ENCODE data around the gene NTNG2. TPM values are rescaled to one million over a fixed set of nuclear protein-coding genes. Genes with fewer than 3 reads are reported as not detected.

Gene NTNG2
- total RNA-seq, 1 donor from 2014 or later = 43.7 TPM

DNA sequence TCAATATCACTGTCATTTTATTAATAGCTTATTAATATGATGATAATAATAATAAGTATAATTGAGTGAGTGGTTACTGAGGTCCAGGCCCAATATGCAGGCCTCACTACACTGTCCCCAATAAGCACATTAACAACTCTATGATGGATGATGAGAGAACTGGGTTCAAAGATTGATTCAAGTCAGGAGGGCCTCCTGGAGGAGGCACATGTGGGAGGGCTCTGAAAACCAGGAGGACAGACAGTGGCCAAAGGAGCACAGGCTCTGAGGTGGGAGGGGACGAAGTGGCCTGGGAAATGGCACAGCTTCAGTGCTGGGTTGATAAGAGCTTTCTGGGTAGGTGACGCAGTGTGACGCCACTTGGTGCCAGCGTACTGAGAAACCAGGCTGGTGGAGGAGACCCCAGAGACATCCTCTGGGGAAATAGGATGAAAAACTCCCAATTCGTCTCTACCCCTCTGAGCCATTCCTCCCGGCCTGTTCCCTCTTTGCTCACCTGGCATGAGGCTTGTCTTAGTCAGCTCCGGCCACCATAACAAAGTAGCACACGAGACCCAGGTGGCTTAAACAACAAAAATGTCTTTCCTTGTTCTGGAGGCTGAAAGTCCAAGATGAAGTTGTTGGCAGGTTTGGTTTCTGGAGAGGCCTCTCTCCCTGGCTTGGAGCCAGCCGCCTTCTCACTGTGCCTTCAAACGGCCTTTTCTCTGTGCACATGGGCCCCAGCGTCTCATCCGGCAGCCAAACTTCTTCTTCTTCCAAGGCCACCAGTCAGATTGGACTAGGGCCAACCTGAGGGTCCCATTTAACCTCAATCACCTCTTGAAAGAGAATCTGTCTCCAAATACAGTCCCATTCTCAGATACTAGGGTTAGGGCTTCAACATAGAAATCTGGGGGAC, 31.6 kb downstream of the NTNG2 start:
- TF ChIP-seq, protein P1, sequence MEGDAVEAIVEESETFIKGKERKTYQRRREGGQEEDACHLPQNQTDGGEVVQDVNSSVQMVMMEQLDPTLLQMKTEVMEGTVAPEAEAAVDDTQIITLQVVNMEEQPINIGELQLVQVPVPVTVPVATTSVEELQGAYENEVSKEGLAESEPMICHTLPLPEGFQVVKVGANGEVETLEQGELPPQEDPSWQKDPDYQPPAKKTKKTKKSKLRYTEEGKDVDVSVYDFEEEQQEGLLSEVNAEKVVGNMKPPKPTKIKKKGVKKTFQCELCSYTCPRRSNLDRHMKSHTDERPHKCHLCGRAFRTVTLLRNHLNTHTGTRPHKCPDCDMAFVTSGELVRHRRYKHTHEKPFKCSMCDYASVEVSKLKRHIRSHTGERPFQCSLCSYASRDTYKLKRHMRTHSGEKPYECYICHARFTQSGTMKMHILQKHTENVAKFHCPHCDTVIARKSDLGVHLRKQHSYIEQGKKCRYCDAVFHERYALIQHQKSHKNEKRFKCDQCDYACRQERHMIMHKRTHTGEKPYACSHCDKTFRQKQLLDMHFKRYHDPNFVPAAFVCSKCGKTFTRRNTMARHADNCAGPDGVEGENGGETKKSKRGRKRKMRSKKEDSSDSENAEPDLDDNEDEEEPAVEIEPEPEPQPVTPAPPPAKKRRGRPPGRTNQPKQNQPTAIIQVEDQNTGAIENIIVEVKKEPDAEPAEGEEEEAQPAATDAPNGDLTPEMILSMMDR (IDR thresholded peaks at IDR 0.05; ENCODE audit: partially characterized antibody, unreplicated experiment) = no peak
- Mint-ChIP-seq H3K27ac (ENCODE audit: unreplicated experiment) (no peak overlapping the region), H3K4me1 (ENCODE audit: low read depth, unreplicated experiment) (peaks cover 17% of the 10 kb centered on the region), H3K4me3 (ENCODE audit: unreplicated experiment) (no peak overlapping the region), H3K27me3 (ENCODE audit: unreplicated experiment) (peaks cover 6% of the 10 kb centered on the region), H3K9me3 (ENCODE audit: unreplicated experiment) (peaks cover 6% of the 10 kb centered on the region), H3K36me3 (ENCODE audit: unreplicated experiment) (peaks cover 4% of the 10 kb centered on the region)
- DNase-seq = no peak

DNA sequence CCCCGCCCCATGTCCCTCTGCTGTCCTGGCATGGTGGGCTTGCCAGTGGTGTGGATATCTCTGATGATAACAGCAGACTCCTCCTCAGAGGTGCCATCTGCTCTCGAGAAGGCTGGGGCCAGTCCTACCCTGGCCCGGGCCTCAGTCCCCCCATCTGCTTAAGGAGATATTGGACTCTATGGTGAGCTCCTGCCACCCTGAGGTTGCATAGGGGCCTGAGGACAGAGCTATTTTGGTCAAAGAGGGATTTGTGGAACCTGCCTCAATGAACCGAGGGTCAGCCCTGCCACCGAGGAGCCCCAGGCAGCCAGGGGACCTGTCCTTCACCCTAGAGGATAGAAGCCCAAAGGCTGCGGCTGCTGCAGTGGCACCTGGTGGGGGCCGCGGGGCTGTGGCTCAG, 32.6 kb downstream of the NTNG2 start:
- no peak for DNase-seq
- Mint-ChIP-seq H3K4me3 (ENCODE audit: unreplicated experiment) (no peak overlapping the region), H3K9me3 (ENCODE audit: unreplicated experiment) (peaks cover 6% of the 10 kb centered on the region), H3K4me1 (ENCODE audit: low read depth, unreplicated experiment) (peaks cover 14% of the 10 kb centered on the region), H3K27me3 (ENCODE audit: unreplicated experiment) (peaks cover 6% of the 10 kb centered on the region), H3K36me3 (ENCODE audit: unreplicated experiment) (peaks cover 12% of the 10 kb centered on the region), H3K27ac (ENCODE audit: unreplicated experiment) (no peak overlapping the region)
- TF ChIP-seq, protein P1 (IDR thresholded peaks at IDR 0.05; ENCODE audit: partially characterized antibody, unreplicated experiment) = no peak

DNA sequence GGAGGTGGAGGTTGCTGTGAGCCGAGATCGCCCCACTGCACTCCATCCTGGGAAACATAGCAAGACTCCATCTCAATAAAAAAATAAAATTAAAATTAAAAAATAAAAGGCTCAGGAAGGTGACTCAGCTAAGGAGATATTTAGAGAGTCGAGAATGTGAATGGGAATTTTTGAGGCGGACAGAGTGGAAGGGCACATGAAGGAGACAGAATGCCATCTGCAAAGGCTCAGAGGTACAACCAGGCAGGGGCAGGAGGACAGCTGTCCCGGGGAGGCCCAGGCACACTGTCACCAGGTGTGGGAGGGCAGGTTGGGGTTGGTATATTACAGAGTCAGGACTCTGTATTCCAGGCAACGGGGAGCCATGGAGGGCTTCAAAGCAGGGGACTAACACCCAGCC, 35.5 kb downstream of the NTNG2 start:
- peaks cover 13% of the 10 kb centered on the region for H3K36me3 Mint-ChIP-seq (ENCODE audit: unreplicated experiment)
- H3K4me1 Mint-ChIP-seq (ENCODE audit: low read depth, unreplicated experiment) = peaks cover 16% of the 10 kb centered on the region
- peaks cover 6% of the 10 kb centered on the region for H3K27me3 Mint-ChIP-seq (ENCODE audit: unreplicated experiment)
- H3K9me3 Mint-ChIP-seq (ENCODE audit: unreplicated experiment) = peaks cover 6% of the 10 kb centered on the region
- no peak overlapping the region for H3K4me3 Mint-ChIP-seq (ENCODE audit: unreplicated experiment)
- no peak for DNase-seq
- TF ChIP-seq, protein P1 (IDR thresholded peaks at IDR 0.05; ENCODE audit: partially characterized antibody, unreplicated experiment) = no peak
- no peak overlapping the region for H3K27ac Mint-ChIP-seq (ENCODE audit: unreplicated experiment)

DNA sequence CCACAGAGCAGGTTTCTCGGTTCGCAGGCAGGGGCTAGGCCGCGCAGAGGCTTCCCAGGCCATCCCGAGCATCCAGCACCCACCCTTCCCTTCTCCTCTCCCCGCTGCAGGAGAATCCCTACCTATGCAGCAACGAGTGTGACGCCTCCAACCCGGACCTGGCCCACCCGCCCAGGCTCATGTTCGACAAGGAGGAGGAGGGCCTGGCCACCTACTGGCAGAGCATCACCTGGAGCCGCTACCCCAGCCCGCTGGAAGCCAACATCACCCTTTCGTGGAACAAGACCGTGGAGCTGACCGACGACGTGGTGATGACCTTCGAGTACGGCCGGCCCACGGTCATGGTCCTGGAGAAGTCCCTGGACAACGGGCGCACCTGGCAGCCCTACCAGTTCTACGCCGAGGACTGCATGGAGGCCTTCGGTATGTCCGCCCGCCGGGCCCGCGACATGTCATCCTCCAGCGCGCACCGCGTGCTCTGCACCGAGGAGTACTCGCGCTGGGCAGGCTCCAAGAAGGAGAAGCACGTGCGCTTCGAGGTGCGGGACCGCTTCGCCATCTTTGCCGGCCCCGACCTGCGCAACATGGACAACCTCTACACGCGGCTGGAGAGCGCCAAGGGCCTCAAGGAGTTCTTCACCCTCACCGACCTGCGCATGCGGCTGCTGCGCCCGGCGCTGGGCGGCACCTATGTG, 36.1 kb downstream of the NTNG2 start:
- no peak overlapping the region for H3K27ac Mint-ChIP-seq (ENCODE audit: unreplicated experiment)
- no peak overlapping the region for H3K4me3 Mint-ChIP-seq (ENCODE audit: unreplicated experiment)
- no peaks in the 10 kb centered on the region for H3K27me3 Mint-ChIP-seq (ENCODE audit: unreplicated experiment)
- peaks cover 13% of the 10 kb centered on the region for H3K36me3 Mint-ChIP-seq (ENCODE audit: unreplicated experiment)
- no peak for DNase-seq
- TF ChIP-seq, protein P1 (IDR thresholded peaks at IDR 0.05; ENCODE audit: partially characterized antibody, unreplicated experiment) = no peak
- peaks cover 9% of the 10 kb centered on the region for H3K4me1 Mint-ChIP-seq (ENCODE audit: low read depth, unreplicated experiment)
- peaks cover 2% of the 10 kb centered on the region for H3K9me3 Mint-ChIP-seq (ENCODE audit: unreplicated experiment)

DNA sequence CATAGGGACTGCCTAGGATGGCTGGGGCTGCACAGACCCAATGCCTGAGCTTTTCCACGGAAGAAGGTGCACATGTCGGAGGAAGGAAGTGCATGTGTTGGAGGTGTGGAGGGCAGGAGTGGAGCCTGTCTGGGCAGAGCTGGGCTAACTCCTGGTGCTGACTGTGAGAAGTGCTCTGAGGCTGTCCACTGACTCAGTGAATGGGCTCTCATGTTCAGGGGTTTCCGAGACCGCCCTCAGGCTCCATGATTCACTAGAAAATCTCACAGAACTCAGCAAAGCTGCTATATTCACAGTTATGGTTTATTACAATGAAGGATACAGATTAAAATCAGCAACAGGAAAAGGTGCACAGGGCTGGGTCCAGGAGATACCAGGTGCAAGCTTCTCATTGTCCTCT, 37.2 kb downstream of the NTNG2 start:
- DNase-seq = no peak
- Mint-ChIP-seq H3K36me3 (ENCODE audit: unreplicated experiment) (peaks cover 13% of the 10 kb centered on the region), H3K4me3 (ENCODE audit: unreplicated experiment) (no peak overlapping the region), H3K27me3 (ENCODE audit: unreplicated experiment) (no peaks in the 10 kb centered on the region), H3K9me3 (ENCODE audit: unreplicated experiment) (peaks cover 1% of the 10 kb centered on the region), H3K27ac (ENCODE audit: unreplicated experiment) (no peak overlapping the region), H3K4me1 (ENCODE audit: low read depth, unreplicated experiment) (peaks cover 9% of the 10 kb centered on the region)
- TF ChIP-seq, protein P1 (IDR thresholded peaks at IDR 0.05; ENCODE audit: partially characterized antibody, unreplicated experiment) = no peak

Data from glutamatergic neuron (in vitro differentiated cells).